ENCODE measurements around the gene ODF2.

DNA sequence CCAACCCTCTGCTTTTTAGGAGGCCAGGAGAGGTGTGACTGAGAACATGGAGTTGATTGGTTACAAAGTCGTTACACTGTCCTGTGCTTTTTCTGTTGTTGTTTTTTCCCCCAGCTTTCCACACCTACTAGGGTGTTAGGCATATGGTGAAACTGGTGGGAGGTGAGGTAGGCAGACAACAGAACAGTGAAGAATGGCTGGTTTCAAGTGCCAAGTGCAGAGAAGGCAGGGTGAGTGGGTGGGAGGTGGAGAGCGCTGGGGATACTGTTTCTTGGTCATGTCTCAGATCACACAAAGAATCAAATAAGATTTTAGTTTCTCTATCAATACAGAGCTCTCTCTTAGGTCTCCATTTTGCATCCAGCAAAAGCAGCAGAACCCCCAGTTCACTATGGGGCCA is 94.4 kb downstream of the ODF2 start:
- TF ChIP-seq PPARA (CRISPR knock-in tag; IDR thresholded peaks at IDR 0.05; ENCODE audit: borderline replicate concordance) (no peak), ZFP3 (CRISPR knock-in tag; IDR thresholded peaks at IDR 0.05) (no peak), ZNF70 (CRISPR knock-in tag; IDR thresholded peaks at IDR 0.05) (no peak), ZFP30 (CRISPR knock-in tag; IDR thresholded peaks at IDR 0.05) (no peak), OSR1 (CRISPR knock-in tag; IDR thresholded peaks at IDR 0.05) (no peak)
- TF ChIP-seq, protein P1, sequence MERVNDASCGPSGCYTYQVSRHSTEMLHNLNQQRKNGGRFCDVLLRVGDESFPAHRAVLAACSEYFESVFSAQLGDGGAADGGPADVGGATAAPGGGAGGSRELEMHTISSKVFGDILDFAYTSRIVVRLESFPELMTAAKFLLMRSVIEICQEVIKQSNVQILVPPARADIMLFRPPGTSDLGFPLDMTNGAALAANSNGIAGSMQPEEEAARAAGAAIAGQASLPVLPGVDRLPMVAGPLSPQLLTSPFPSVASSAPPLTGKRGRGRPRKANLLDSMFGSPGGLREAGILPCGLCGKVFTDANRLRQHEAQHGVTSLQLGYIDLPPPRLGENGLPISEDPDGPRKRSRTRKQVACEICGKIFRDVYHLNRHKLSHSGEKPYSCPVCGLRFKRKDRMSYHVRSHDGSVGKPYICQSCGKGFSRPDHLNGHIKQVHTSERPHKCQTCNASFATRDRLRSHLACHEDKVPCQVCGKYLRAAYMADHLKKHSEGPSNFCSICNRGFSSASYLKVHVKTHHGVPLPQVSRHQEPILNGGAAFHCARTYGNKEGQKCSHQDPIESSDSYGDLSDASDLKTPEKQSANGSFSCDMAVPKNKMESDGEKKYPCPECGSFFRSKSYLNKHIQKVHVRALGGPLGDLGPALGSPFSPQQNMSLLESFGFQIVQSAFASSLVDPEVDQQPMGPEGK (CRISPR knock-in tag; IDR thresholded peaks at IDR 0.05; ENCODE audit: borderline replicate concordance), result no peak
- TF ChIP-seq, protein P2, sequence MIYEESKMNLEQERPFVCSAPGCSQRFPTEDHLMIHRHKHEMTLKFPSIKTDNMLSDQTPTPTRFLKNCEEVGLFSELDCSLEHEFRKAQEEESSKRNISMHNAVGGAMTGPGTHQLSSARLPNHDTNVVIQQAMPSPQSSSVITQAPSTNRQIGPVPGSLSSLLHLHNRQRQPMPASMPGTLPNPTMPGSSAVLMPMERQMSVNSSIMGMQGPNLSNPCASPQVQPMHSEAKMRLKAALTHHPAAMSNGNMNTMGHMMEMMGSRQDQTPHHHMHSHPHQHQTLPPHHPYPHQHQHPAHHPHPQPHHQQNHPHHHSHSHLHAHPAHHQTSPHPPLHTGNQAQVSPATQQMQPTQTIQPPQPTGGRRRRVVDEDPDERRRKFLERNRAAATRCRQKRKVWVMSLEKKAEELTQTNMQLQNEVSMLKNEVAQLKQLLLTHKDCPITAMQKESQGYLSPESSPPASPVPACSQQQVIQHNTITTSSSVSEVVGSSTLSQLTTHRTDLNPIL (CRISPR knock-in tag; IDR thresholded peaks at IDR 0.05; ENCODE audit: low read depth), result no peak
- TF ChIP-seq, protein P3, sequence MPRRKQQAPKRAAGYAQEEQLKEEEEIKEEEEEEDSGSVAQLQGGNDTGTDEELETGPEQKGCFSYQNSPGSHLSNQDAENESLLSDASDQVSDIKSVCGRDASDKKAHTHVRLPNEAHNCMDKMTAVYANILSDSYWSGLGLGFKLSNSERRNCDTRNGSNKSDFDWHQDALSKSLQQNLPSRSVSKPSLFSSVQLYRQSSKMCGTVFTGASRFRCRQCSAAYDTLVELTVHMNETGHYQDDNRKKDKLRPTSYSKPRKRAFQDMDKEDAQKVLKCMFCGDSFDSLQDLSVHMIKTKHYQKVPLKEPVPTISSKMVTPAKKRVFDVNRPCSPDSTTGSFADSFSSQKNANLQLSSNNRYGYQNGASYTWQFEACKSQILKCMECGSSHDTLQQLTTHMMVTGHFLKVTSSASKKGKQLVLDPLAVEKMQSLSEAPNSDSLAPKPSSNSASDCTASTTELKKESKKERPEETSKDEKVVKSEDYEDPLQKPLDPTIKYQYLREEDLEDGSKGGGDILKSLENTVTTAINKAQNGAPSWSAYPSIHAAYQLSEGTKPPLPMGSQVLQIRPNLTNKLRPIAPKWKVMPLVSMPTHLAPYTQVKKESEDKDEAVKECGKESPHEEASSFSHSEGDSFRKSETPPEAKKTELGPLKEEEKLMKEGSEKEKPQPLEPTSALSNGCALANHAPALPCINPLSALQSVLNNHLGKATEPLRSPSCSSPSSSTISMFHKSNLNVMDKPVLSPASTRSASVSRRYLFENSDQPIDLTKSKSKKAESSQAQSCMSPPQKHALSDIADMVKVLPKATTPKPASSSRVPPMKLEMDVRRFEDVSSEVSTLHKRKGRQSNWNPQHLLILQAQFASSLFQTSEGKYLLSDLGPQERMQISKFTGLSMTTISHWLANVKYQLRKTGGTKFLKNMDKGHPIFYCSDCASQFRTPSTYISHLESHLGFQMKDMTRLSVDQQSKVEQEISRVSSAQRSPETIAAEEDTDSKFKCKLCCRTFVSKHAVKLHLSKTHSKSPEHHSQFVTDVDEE (CRISPR knock-in tag; IDR thresholded peaks at IDR 0.05), result no peak
